Stimulated activated CD4-positive, alpha-beta T cell treated with anti-CD3 and anti-CD28 coated beads, Interleukin-1b, Interleukin-23, amount 100 ng/mL, for 48 hours (primary cell): ENCODE data around the gene MS4A10.
A peak's percentile ranks its signal among the peaks of the same experiment; 100 is the strongest.

Experiments
- DNase-seq: peaks from one replicate; pipeline ENCODE4 v3.0.0-alpha.2; 2020

Gene MS4A10

DNA sequence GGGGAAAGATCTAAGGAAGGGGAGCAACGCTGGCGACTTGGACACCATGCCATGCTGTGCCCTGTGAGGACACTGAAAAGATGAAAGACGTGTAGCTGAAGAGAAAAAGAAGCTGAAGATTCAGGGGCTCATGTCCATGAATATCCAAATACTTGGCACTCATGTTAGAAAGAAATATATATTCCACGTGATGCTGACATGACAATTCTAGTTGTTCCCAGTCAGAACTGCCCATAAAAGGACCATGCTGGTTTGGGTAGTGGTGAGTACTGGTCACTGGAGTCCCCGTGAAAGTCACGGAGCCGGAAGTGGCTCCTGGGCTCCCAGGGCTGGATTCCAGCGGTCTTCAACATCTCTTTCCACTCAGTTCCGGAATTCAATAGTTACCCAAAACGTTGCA, 18.6 kb upstream of the MS4A10 start:
- no peak for DNase-seq

DNA sequence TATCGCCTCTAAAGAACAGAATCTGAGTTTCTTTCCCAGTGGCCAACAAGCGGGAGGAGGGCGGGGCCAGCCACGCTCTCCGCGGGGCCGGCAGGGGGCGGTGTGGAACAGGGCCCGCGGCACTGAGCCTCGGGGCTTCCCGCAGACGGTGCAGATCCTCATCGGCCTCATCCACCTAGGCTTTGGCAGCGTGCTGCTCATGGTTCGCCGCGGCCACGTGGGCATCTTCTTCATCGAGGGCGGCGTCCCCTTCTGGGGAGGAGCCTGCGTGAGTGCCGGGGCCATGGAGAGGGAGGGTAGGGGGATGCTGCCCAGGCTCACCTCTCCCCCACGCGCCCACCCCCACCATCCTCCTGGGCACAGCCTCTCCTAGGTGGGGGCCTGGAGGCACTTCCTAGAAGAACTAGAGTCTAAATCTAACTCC, 17.7 kb upstream of the MS4A10 start:
- DNase-seq = peak; percentile 37

DNA sequence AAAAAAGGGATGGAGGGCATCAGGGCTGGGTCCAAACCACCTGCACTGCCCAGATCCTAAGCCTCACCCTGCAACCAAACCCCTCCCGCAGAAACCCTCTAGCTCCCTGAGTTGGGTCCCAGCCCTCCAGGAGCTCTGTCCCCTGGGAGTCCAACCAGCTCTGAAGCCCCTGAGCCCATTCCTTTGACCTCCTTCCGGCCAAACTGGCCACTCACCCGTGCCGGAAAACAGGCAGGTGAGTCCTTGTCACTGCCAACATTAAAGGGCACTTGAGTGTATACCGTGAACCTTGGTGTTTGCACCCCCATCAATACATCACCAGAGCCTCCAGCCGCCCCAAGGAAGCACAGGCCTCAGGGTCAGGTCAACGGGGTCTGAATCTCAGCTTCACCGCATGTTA, 16.9 kb upstream of the MS4A10 start:
- no peak for DNase-seq

DNA sequence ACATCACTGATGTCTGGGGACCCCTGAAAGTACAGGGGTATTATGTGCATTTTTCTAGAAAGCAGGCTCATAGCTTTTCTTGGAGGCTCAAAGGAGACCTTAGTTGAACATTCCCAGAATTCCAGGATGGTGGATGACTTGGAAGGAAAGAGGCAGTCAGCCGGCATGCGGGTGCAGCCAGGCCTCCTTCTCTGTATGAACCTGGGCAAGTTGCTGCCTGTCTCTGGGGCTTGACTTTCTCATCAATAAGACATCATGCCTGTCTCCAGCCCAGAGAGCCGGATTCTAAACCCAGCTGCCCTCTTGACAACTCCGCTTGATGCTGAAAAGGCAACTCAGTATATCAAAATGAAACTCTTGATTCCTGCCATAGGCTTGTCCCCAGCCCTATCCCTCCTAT, 15.9 kb upstream of the MS4A10 start:
- DNase-seq = no peak

DNA sequence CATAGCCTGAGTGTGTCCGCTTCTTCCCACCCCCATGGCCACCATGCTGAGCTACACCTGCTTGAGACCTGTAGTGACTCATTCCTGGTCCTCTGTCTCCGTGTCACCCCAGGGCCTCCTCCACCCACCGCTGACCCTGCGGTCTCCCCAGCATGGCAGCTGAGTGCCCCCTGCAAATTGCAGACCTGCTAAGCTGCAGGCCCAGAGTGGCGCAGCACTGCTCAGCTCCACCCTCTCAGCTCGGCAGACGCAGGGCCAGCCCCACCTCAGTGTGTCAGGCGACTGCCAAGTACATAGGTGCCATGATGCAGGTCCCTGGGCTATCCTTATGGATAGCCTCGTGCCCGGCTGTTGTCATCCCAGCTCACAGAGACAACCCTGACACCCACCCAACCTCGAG, 15.3 kb upstream of the MS4A10 start:
- DNase-seq = no peak

DNA sequence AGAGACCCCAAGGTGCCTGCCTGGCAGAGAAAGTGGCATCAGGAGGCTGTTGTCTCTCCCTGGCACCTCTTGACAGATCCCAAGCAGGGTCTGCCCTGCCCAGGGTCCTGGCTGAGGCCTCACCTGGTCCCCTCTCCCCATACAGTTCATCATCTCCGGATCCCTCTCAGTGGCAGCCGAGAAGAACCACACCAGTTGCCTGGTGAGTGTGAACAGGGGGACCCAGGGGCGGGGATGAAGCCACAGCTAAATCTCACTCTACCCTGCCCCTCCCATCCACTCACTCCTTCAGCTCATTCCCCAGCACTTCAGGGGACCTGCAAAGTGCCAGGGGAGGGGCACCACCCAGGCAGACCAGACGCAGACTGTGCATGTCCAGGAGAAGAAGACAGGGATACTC, 14.0 kb upstream of the MS4A10 start:
- no peak for DNase-seq

DNA sequence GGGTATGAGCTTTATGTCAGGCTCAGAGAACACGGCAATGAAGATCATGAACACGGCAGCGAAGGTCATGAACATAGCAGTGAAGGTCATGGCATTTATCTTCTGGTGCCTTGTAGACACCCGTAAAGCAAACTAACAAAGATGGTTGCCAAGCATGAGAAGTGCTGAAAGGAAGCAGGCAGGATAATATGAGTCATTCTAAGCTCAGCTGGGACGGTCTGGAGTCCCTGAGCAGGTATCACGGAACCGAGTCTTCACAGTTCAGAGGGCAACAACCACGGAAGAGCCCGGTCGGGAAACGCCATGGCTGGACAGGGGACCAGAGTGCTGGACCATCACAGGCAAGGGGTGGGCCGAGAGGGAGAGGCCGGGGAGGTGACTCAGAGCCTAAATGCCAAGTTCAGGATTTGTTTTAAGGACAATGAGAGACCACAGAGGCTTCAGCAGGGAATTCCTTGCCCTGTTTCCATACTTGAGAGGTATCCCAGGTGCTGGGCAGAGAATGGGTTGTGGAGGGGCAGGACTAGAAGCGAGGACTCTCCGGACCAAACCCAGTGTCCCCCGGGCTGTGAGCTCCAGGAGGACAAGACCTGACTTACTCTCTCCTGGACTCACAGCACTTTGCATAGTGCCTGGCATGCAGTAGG, 13.1 kb upstream of the MS4A10 start:
- no peak for DNase-seq

DNA sequence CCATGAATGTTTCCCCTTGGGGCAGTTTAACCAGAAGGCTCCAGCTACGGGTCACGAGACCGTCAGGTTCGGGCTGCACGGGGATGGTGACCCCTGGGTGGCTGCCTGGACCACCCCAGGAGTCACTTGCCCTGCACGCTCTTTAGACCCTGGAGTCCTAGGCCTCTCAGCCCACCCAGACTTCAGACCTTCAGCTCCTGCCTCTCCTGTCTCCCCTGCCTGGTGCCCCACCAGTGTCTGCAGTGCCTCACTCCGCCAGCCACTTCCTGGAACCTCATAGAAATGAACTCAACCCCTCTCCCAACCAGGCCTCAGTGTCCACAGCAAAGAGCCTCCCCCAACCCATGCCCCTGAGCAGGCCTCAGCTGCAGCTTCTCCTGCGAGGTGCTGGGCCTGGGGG, 12.5 kb upstream of the MS4A10 start:
- no peak for DNase-seq

DNA sequence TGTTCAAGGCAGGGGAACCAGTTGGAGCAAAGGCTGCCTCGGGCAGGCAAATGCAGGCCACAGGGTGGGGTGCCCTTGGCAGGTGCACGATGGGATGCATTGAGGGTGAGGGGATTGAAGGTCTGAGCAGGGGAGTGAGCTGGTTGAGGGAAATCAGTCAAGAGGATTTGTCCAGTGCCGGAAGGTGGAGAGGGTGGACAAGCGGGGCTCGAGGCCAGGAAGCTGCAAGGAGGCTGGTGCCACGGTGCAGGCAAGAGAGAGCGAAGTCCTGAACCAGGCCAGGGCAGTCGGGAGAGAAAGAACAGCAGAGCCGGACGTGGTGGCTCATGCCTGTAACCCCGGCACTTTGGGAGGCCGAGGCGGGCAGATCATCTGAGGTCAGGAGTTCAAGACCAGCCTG, 10.4 kb upstream of the MS4A10 start:
- DNase-seq = no peak

DNA sequence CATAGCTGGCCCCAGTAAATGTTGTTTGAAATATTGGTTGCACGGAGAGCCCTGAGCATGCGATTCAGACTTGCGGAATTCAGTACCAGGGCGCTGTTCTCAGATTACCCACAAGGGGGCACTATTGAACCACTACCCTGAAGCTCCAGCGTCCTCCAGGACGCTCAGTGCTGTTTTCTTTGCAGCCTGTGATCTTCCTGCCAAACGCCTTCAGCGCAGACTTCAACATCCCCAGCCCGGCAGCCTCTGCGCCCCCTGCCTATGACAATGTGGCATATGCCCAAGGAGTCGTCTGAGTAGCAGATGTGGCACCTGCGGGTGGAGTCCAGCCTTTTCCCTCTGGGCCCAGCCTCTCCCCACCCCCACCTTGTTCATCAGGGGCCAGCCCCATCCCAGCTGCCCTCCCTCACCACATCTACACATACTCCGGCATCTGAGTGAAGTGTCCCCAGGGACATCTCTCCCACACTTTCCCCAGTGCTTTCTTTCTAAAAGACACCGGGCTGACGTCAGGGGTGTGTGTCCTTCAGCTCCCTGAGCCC, 9.6 kb upstream of the MS4A10 start:
- DNase-seq = peak; percentile 84

DNA sequence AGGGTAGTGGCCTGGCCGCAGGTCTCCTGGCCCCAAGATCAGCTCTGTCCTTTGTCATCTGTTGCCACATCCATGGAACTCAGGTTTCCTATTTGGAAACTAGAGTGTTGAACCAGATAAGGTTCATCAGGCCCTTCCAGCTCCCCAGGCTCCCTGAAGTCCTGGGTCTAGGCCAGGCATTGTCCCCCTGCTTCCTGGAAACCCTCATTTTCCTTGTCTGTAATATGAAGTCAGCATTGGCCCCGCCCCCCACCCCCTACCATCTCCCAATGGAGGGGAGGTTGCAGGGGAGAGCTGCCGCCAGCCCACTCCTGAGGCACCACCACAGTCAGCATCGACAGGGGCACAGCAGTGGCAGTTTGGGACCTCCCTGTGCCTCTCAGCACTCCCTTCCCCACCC, 9.0 kb upstream of the MS4A10 start:
- DNase-seq = no peak

DNA sequence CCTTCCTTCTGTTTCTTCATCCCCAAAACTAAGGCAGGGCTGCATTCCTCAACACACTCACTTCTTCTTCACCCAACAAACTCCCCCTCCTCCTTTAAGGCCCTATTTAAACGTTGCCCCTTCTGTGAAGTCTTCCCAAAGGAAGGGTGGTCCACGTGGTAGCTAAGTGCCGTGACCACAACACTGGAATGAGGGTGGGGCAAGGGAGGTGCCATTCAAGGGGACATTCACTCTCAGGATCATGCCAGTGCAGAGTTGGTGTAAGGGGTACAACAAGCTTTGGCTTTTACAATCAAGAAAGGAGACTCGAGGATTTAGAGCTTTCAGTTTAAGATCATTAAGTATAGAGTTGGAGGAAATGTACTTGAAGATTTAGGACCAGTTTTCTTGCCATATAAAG, 8.0 kb upstream of the MS4A10 start:
- DNase-seq = no peak

DNA sequence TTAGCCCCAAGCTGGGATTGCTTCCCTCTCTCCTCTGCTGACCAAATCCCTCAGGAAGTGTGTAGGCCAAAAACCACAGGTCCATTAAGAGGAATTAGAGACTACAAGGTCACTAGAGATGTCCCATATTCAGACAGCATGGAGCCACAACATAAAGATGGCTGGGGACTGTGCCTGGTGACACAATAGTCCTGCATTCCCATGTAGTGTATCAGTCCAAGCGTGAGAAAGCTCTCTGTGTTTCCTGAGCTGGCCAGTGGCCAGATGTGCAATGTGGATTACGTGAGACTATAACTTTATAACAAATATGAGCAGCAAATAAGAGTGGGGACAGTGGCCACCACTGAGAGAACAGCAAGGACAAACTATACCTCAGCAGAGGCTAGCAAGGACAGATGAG, 7.6 kb upstream of the MS4A10 start:
- DNase-seq = no peak

DNA sequence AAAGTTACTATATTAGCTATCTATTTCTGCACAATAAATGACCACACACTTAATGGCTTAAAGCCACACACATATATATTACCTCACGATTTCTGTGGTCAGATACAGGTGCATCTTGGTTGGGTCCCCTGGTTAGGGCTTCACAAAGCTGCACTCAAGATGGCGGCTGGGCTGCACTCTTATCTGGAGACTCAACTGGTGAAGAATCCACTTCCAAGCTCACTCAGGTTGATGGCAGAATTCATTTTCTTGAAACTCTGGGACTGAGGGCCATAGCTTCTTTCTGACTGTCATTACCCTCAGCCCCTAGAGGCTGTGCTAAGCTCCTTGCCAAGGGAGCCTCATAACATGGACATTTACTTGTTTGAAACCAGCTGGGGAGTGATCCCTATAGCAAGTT, 5.1 kb upstream of the MS4A10 start:
- no peak for DNase-seq

DNA sequence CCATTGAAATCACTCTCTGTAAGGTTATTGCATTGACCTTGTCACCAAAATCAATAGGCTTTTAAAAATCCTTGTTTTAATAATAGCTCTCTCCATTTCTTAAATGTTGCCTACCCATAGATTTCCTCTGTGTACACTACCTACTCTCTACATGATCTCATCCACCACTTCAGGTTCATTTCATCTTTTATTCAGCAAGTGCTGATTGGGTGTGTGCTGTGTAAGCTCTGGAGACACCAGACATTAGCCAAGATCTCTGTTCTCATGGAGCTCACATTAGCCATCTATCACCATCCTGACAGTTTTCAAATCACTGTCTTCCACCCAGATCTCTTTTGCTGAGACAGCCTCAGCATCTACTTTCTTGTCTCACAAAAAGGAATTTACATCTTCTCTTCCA, 4.4 kb upstream of the MS4A10 start:
- DNase-seq = no peak

DNA sequence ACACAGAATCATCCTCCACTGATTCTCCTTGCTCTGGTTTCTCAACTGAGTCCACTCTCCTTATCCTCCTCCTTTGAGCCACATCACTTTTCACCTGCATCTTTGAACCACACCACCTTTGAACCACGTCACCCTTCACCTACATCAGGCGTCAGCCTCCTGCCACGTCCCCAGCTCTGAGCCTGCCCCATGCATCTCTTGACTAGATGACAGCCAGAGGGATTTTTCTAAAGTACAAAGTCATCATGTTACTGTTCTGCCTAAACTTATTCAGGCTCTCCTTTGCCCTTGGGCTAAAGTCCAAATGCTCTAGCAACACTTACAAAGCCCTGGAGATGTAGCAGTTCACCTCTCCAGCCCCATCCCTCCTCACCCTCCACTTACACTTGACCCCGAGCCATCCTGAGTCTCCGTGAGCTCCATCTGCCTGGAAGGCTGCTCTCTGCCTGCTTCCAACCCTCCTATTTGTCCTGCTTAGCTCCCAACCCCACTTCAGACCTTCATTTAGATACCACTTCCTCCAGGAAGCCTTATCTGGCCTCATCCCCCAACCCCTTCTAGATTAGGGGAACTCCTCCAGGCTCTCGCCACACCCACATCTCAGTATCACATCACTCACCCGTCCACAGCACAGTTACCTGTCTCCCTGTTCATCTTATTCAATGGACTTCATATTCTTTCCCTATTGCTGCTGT, 3.7 kb upstream of the MS4A10 start:
- no peak for DNase-seq

DNA sequence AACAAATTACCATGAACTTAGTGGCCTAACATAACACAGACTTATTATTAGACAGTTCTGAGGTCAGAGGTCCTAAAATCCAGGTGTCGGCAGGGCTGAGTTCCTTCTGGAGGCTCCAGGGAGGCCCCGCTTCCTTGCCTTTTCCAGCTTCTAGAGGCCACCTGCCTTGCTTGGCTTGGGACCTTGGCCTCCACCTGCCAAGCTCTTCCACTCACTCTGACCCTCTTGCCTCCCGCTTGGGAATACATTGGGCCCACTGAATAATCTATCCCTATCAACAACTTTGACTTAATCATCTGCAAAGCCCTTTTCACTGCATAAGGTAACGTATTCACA, 3.2 kb upstream of the MS4A10 start:
- DNase-seq = no peak

DNA sequence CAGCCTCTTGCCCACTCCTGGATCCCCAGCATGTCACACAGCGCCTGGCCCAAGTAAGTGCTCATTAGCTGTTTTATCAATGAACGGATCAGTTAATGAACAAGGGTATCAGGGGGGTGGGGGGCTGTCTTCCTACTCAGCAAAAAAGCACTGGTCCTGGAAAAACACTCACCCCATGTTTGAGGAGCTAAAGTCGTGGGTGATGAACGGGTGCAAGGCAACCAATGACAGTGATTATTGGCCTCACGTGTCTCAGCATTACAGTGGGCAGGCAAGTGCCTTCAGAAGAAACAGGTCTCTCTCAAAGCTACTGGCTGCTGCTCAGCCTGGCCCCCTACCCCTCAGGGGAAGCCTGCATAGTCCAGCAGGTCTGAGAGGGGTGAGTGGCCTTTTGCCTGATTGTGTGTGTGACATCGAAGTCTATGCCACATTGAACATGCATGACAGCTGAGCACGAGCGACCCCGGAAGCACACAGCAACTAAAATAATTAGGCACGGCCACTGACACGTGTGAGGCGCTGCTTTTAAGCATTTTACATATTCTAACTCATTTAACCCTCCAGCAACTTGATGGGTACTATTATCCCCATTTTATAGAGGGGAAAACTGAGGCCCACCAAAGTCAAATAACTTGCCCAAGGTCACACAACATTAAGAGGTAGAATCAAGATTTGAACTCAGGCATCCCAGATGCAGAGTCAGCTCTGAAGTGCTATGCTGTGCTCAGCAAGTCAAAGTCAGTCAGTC, 2.6 kb upstream of the MS4A10 start:
- no peak for DNase-seq

DNA sequence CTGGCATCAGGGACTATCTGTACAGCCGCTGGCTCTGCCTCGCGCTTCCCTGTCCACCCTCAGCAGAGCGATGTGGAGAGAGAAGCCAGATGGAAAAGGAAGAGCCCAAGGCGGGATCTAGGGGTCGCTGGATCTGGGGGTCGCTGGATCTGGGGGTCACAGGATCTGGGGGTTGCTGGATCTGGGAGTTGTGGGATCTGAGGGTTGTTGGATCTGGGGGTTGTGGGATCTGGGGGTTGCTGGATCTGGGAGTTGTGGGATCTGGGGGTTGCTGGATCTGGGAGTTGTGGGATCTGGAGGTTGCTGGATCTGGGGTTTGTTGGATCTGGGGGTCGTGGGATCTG, 2.0 kb upstream of the MS4A10 start:
- DNase-seq = no peak

DNA sequence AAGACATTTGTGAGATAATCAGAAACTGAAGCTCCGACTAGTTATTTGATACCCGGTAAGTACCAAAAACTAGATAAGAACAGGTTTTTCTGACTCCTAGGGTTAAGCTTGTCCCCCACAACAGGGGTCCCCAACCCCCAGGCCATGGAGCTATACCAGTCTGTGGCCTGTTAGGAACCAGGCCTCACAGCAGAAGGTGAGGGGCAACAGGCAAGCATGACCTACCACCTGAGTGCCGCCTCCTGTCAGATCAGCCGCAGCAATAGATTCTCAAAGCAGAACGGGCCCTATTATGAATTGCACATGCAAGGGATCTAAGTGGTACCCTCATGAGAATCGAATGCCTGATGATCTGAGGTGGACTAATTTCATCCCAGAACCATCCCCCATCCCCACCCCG, 1.2 kb upstream of the MS4A10 start:
- DNase-seq = no peak

DNA sequence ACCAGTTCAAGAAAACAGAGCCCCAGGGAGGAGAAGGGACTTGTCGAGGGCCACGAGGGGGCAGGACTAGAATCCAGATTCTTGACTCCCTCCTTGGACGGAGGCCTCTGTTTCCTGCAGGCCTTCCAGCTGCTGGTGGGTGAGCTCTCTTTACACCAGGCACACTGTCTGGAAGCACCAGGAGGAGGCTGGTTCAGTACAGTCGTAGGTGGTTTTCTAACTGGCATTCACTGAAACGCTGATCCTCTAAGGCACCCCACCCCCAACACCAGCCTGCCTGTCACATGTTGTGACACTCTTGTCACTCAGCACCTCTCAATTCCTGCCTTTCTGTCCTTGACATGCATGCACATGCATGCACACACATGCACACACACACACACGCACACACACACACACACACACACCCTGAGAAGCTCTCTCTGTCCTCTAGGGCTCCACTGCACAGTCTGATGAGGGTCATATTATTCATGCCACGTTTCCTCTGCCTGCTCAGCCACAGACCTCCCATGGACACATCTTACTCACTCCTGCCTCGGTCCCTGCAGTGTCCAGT, 751 bp downstream of the MS4A10 start:
- no peak for DNase-seq

DNA sequence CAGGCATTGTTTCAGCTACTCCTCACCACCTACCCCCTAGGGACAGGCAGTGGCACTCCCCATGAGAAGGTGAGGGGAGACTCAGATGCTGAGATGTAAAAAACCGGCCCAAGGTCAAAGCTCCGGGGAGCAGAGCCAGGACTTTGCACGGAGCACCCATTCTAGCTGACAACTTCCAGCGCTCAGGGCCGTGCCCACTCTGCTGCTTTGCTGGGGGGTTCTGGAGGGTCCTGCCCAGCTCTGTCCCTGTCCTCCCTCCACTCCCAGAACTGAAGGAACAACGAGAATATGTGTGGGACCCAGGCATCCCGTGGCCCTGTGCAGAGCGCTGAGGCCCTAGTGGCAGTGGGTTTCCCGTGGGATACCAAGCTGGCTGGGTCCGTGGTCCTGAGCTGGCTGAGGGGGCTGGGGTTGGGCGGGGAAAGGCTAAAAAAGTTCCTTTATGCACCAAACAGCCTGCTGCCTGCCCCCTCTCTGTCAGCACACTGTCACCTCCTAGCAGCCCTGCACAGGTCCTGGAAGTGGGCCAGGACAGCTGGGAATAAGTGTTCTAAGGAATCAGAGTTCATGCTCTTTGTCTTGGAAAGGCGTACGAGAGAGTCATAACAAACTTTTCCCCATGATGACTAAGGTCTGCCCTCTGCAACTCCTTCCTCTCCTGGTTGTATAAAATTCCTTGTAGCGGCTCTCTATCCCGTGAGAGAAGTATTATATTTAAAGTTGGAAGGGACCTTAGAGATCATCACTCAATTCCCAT, 1.9 kb downstream of the MS4A10 start:
- no peak for DNase-seq

DNA sequence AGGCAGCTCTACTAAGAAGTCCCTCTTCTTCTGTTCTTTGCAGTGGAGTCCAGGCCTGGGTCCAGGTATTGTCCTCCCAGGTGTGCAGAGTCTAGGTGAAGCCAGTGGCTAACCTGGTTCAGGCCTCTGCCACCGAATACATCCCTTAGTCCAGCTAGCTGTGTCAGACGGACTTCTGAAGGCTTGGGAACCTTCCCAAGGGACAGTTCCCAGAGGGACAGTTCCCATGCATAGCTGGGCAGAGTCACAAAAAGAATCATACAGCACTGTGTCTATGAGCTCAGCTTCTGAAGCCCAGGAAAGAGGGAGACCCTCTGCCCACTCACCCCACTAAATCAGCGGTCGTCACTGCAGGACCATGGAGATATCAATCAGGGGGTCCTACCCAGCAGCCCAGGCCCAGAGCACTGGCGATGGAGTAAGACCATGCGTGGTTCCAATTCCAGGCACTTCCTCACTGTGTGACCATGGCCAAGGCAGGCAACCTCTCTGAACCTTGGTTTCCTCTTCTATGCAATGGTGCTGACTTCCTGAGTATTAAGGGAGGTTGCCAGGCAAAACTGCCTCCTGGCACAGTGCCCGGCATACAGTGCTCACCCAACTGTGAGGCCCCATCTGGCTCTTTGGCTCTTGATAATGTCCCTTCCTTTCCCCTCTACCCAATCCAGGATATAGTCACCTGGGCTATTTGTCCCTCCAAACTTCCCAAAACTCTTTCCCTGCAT, 3.4 kb downstream of the MS4A10 start:
- no peak for DNase-seq
